ENCODE measurements around the gene PDZD2. TPM values are rescaled to one million over a fixed set of nuclear protein-coding genes. Genes with fewer than 3 reads are reported as not detected.

PDZD2 gene
- total RNA-seq, 1 experiment from 2014 or later: 0.37 TPM

- H3K4me1 ChIP-seq (ENCODE audit: control insufficient read depth in 1 of 2, insufficient read depth in 2 of 2, low read length in 2 of 2): peaks cover 18 to 25% of the 10 kb centered on the region in 2 experiments
- no peaks in the 10 kb centered on the region for H3K36me3 ChIP-seq (ENCODE audit: control insufficient read depth in 1 of 2, insufficient read depth in 2 of 2, low read length in 2 of 2)
- no peak overlapping the region for H3K9ac ChIP-seq (ENCODE audit: low read length)
- RAD21 ChIA-PET (ENCODE audit: low non-redundant PET in 1 of 2, low total read pairs in 2 of 2, uncharacterized antibody in 2 of 2, unreplicated experiment in 2 of 2): no interaction called here
- DNase-seq (ENCODE audit: low read depth, low spot score) (no peak), ATAC-seq (no peak)
- POLR2A ChIA-PET: no interaction called here
- BruUV-seq (replicated peaks): no TSS peak
- no peaks in the 10 kb centered on the region for H4K20me1 ChIP-seq (ENCODE audit: insufficient read depth)
- intact Hi-C loops (cut with micrococcal nuclease): no loop called here
- H2AFZ ChIP-seq (ENCODE audit: low read depth, low read length, poor library complexity, severe bottlenecking): no peak overlapping the region
- no peaks in the 10 kb centered on the region for H3K79me2 ChIP-seq (ENCODE audit: insufficient read depth, low read length)
- H3K9me2 ChIP-seq (ENCODE audit: insufficient read depth): no peaks in the 10 kb centered on the region
- no peak for TF ChIP-seq ZFX (IDR thresholded peaks at IDR 0.05)
- TF ChIP-seq SP1 (IDR thresholded peaks at IDR 0.05; ENCODE audit: low read depth): no peak
- no peak for TF ChIP-seq CBX3 (IDR thresholded peaks at IDR 0.05; ENCODE audit: low read depth)
- TF ChIP-seq EZH2 (IDR thresholded peaks at IDR 0.05): no peak
- TF ChIP-seq YY1 (IDR thresholded peaks at IDR 0.05; ENCODE audit: extremely low read depth, insufficient replicate concordance, low read depth, low read length): no peak
- no peak for TF ChIP-seq EZH2phosphoT487 (IDR thresholded peaks at IDR 0.05; ENCODE audit: borderline replicate concordance)
- TF ChIP-seq ZNF274 (IDR thresholded peaks at IDR 0.05; ENCODE audit: low read depth, low read length): no peak
- TF ChIP-seq FOSL1 (IDR thresholded peaks at IDR 0.05; ENCODE audit: low read depth): no peak
- TF ChIP-seq, protein P1, sequence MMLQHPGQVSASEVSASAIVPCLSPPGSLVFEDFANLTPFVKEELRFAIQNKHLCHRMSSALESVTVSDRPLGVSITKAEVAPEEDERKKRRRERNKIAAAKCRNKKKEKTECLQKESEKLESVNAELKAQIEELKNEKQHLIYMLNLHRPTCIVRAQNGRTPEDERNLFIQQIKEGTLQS (IDR thresholded peaks at IDR 0.05): no peak
- no peak for TF ChIP-seq CEBPB (IDR thresholded peaks at IDR 0.05; ENCODE audit: low read depth)
- TF ChIP-seq, protein P2, sequence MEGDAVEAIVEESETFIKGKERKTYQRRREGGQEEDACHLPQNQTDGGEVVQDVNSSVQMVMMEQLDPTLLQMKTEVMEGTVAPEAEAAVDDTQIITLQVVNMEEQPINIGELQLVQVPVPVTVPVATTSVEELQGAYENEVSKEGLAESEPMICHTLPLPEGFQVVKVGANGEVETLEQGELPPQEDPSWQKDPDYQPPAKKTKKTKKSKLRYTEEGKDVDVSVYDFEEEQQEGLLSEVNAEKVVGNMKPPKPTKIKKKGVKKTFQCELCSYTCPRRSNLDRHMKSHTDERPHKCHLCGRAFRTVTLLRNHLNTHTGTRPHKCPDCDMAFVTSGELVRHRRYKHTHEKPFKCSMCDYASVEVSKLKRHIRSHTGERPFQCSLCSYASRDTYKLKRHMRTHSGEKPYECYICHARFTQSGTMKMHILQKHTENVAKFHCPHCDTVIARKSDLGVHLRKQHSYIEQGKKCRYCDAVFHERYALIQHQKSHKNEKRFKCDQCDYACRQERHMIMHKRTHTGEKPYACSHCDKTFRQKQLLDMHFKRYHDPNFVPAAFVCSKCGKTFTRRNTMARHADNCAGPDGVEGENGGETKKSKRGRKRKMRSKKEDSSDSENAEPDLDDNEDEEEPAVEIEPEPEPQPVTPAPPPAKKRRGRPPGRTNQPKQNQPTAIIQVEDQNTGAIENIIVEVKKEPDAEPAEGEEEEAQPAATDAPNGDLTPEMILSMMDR (IDR thresholded peaks at IDR 0.05 in 2 of 3, conservative IDR thresholded peaks at IDR 0.05 in 1 of 3; ENCODE audit: borderline replicate concordance in 1 of 3, insufficient read depth in 1 of 3, low read depth in 2 of 3, low read length in 2 of 3): no peak
- no peak for TF ChIP-seq ZBTB33 (IDR thresholded peaks at IDR 0.05; ENCODE audit: extremely low read depth, insufficient replicate concordance, low read length)
- no peak for TF ChIP-seq SIN3A (IDR thresholded peaks at IDR 0.05; ENCODE audit: low read depth)
- no peak for TF ChIP-seq POLR2AphosphoS5 (IDR thresholded peaks at IDR 0.05; ENCODE audit: low read depth, low read length)
- TF ChIP-seq TCF7L2 (IDR thresholded peaks at IDR 0.05; ENCODE audit: borderline replicate concordance, extremely low read depth, insufficient read depth, insufficient read length): no peak
- TF ChIP-seq RAD21 (IDR thresholded peaks at IDR 0.05; ENCODE audit: low read depth): no peak
- no peaks in the 10 kb centered on the region for H3K9me3 ChIP-seq (ENCODE audit: control insufficient read depth in 1 of 2, insufficient read depth in 1 of 2, low read depth in 1 of 2, low read length in 2 of 2)
- no peak overlapping the region for H3K4me2 ChIP-seq (ENCODE audit: low read length)
- H3K4me3 ChIP-seq (replicated peaks in 1 of 2; ENCODE audit: low read depth in 1 of 2, low read length in 2 of 2): no peak overlapping the region
- H3K27ac ChIP-seq (ENCODE audit: low read depth, low read length): no peak overlapping the region
- H3K27me3 ChIP-seq (ENCODE audit: insufficient read depth, low read length): no peaks in the 10 kb centered on the region
- CTCF ChIA-PET: no interaction called here
These were observed 328.0 kb downstream of the PDZD2 start for GRCh38 chr5:31966936-31967335.
